GM04503 (cell line): ENCODE data around the gene CPB1.

Experiments
- DNase-seq: peaks from one replicate; pipeline ENCODE4 v3.0.0-alpha.2; 2012; ENCODE audit warnings: low read depth

Gene CPB1

DNA sequence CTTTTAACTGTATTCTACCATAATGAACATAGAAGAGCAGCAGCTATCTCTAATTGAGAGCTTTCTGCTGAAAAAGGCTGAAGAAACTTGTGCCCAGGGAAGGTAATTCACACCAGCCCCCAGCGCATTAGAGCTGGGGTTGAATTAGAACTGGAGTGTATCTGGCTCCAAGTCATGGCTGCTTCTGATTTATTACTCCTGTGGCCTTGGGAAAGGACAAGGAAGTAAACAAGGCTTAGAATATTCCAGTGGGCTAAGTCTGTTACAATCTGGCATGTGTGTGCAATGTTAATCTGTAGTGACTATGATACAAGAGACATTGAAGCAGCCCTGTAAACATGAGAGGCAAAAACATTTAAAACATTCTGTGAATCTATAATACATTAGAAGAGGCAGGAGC, 55.6 kb downstream of the CPB1 start:
- DNase-seq: no peak

GRCh38 chr3:148884261-148884660, 56.6 kb downstream of the CPB1 start:
- DNase-seq: peak; percentile 39

- no peak for DNase-seq
Measured at GRCh38 chr3:148889828-148890227, 62.2 kb downstream of the CPB1 start.

DNA sequence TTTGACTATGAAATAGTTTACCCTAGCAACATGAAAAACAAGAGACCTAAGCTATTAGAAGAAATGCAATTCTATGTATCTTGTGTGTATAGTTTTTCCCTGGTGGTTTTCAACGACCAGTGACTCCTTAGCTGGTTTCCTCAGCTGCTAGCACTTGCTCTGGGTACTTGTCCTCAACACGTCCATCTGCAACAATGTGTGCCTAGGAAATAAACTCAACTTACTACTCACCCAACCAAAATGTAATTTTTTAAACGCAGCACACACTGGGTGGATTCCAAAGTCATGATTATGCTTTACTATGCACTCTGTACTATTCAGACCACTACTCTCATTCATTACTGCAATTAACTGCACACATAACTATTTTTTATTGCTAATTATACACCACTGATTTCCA, 68.5 kb downstream of the CPB1 start:
- DNase-seq: no peak

- peak; percentile 76 for DNase-seq
Measured at GRCh38 chr3:148901987-148902791, 74.6 kb downstream of the CPB1 start.

DNA sequence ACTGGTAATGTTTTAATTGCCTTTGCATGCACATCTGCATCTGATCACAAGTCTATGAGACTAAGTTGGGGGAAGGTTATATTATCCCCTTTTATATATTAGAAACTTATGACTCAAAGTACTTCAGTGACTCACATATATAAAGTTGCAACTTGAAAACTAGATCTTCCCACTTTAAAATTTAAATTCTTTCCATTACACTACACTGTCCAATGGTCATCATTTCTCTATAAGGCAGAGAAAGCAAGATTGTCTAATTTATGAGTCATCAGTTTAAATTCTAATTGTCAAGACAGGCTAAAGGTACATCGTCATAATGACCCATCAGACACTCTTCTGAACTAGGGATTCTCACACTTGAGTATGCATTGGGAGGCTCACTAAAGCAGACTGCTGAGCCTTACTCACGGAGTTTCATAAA, 75.4 kb downstream of the CPB1 start:
- DNase-seq: no peak

DNA sequence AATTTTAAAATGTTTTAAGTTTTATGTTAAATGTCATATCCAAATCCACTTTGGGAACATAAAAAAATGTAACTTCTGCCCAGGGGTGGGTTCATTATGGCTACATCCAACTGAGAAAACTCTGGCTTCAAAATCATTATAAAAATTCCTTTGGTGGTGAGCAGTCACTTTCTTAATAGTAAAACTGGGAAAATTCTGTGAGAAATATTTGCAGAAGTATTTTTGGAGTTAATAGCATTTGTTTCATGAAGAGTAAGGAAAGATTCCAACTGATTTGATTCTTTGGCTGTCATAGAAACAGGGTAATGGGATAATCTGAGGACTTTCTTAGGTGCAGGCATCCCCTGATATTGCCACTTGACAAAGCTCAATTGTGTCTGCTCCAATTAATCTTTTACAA, 76.3 kb downstream of the CPB1 start:
- DNase-seq: no peak

DNA sequence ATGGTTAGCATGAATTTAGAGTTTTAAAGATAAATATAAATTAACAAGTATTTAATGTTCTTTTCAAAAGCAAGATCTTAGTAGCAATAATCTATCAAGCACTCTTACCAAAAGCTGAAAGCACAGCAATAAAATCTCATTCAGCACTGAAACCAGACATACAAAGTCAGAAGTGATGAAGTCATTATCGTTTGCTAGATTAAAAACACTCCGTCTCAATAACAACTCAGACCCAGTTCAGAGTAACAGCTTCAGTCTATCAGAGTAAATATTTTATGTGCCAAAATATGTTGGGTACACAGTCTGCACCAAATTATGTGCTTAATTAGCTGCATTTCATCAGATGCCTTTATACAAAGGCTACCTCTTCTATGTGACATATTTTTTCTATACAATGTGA, 79.1 kb downstream of the CPB1 start:
- no peak for DNase-seq
